ENCODE results near the gene PSAP.
A peak's percentile ranks its signal among the peaks of the same experiment; 100 is the strongest.
"Not testable (repeated sequence)": the region's sequence is repeated elsewhere in the genome, so short reads cannot be mapped to it uniquely, and the experiment has no call there.

Gene PSAP

GRCh38 chr10:71874680-71875354 is 23.8 kb upstream of the PSAP start:
- not testable (repeated sequence) for H3K4me3 ChIP-seq (ENCODE audit: low read depth, low read length)

- H3K4me3 ChIP-seq (ENCODE audit: low read depth, low read length): no peak overlapping the region
These were observed 22.6 kb upstream of the PSAP start for GRCh38 chr10:71873582-71874211.

- not testable (repeated sequence) for H3K4me3 ChIP-seq (ENCODE audit: low read depth, low read length)
These were observed 18.6 kb upstream of the PSAP start for GRCh38 chr10:71869601-71870000.

GRCh38 chr10:71868192-71868697 is 17.2 kb upstream of the PSAP start:
- no peak overlapping the region for H3K4me3 ChIP-seq (ENCODE audit: low read depth, low read length)

GRCh38 chr10:71865561-71866041 is 14.6 kb upstream of the PSAP start:
- no peak overlapping the region for H3K4me3 ChIP-seq (ENCODE audit: low read depth, low read length)

- no peak overlapping the region for H3K4me3 ChIP-seq (ENCODE audit: low read depth, low read length)
These were observed 13.9 kb upstream of the PSAP start for GRCh38 chr10:71864911-71865361.

GRCh38 chr10:71863203-71863602 is 12.2 kb upstream of the PSAP start:
- no peak overlapping the region for H3K4me3 ChIP-seq (ENCODE audit: low read depth, low read length)

- H3K4me3 ChIP-seq (ENCODE audit: low read depth, low read length): no peak overlapping the region
These were observed 9.4 kb upstream of the PSAP start for GRCh38 chr10:71860243-71861029.

GRCh38 chr10:71857934-71858890 is 7.2 kb upstream of the PSAP start:
- H3K4me3 ChIP-seq (ENCODE audit: low read depth, low read length): no peak overlapping the region

GRCh38 chr10:71856619-71857018 is 5.6 kb upstream of the PSAP start:
- no peak overlapping the region for H3K4me3 ChIP-seq (ENCODE audit: low read depth, low read length)

GRCh38 chr10:71854031-71854430 is 3.0 kb upstream of the PSAP start:
- H3K4me3 ChIP-seq (ENCODE audit: low read depth, low read length): no peak overlapping the region

- no peak overlapping the region for H3K4me3 ChIP-seq (ENCODE audit: low read depth, low read length)
These were observed 1.4 kb upstream of the PSAP start for GRCh38 chr10:71852355-71852937.

- not testable (repeated sequence) for H3K4me3 ChIP-seq (ENCODE audit: low read depth, low read length)
These were observed 529 bp upstream of the PSAP start for GRCh38 chr10:71851465-71852095.

- H3K4me3 ChIP-seq (ENCODE audit: low read depth, low read length): peak overlapping the region; percentile 82
These were observed 869 bp downstream of the PSAP start for GRCh38 chr10:71850021-71850742.

GRCh38 chr10:71849461-71849908 is 1.6 kb downstream of the PSAP start:
- H3K4me3 ChIP-seq (ENCODE audit: low read depth, low read length): peak overlapping the region; percentile 13

- H3K4me3 ChIP-seq (ENCODE audit: low read depth, low read length): no peak overlapping the region
These were observed 2.5 kb downstream of the PSAP start for GRCh38 chr10:71848325-71849275.

GRCh38 chr10:71847418-71847817 is 3.6 kb downstream of the PSAP start:
- H3K4me3 ChIP-seq (ENCODE audit: low read depth, low read length): no peak overlapping the region

GRCh38 chr10:71846816-71847215 is 4.2 kb downstream of the PSAP start:
- H3K4me3 ChIP-seq (ENCODE audit: low read depth, low read length): no peak overlapping the region

All from iPS-11a (cell line).